B cell (primary cell): ENCODE results near the gene TK2. TPM values are rescaled to one million over a fixed set of nuclear protein-coding genes. Genes with fewer than 3 reads are reported as not detected.

Experiments used
- ATAC-seq: fragments of 200-7000 bp; cut with Tn5 transposase; one replicate; pipeline ENCODE4 v1.10.0; 2021; ENCODE audit warnings: low read depth, mild to moderate bottlenecking, moderate number of reproducible peaks, moderate library complexity
- CTCF ChIA-PET: fragments of 350-600 bp; sonication (Branson Sonifier 250); formaldehyde crosslinking; loops from one replicate; lab custom pipeline; 2021; ENCODE audit warnings: antibody characterized with exemption, inconsistent platforms; lab: Charles Lee
- POLR2A ChIA-PET: fragments of 350-600 bp; sonication (Branson Sonifier 250); formaldehyde crosslinking; loops from one replicate; lab custom pipeline; 2021; ENCODE audit warnings: antibody characterized with exemption; lab: Charles Lee
- DNase-seq: peaks from one replicate; pipeline ENCODE4 v3.0.0; 2013
- H2AFZ ChIP-seq: 2 replicates; pipeline ENCODE4 v1.6.1; 2012; ENCODE audit warnings: mild to moderate bottlenecking, low read depth, low read length; ENCODE audit not compliant: insufficient read depth, poor library complexity, severe bottlenecking
- H3K27ac ChIP-seq, 2 donors: 1 replicate in 1 of 2; 2 replicates in 1 of 2; pipeline ENCODE4 v1.5.1; 2012 to 2013; ENCODE audit warnings: low read length in 2 of 2, mild to moderate bottlenecking in 2 of 2, moderate library complexity in 1 of 2
- H3K27me3 ChIP-seq, 4 experiments: fragments of 200-600 bp in 1 of 4; sonication (generic) in 1 of 4; replicated peaks in 1 of 4; 1 replicate in 2 of 4; 2 replicates in 2 of 4; pipeline versions ENCODE4 v1.6.1 to v1.7.0; 2013 to 2016; ENCODE audit warnings: low read length in 3 of 4, mild to moderate bottlenecking in 2 of 4, mixed read lengths in 1 of 4, moderate library complexity in 1 of 4; ENCODE audit not compliant: insufficient read depth in 4 of 4, control insufficient read depth in 3 of 4; ENCODE audit errors: control extremely low read depth in 1 of 4
- H3K36me3 ChIP-seq, 2 experiments: replicated peaks in 1 of 2; 1 replicate in 1 of 2; 2 replicates in 1 of 2; pipeline versions ENCODE4 v1.6.1 to v1.7.1; 2013; ENCODE audit warnings: low read length in 1 of 2; ENCODE audit not compliant: insufficient read depth in 2 of 2, control insufficient read depth in 1 of 2; ENCODE audit errors: control extremely low read depth in 1 of 2, extremely low read depth in 1 of 2
- H3K4me1 ChIP-seq, 2 donors: fragments of 200-600 bp in 1 of 2; sonication (generic) in 1 of 2; 1 replicate in 1 of 2; 2 replicates in 1 of 2; pipeline versions ENCODE4 v1.5.1 to v1.6.1; 2013 to 2017; ENCODE audit warnings: low read length in 2 of 2; ENCODE audit not compliant: control insufficient read depth in 2 of 2, insufficient read depth in 2 of 2
- H3K4me2 ChIP-seq: replicated peaks from 2 replicates; pipeline ENCODE3; 2012; ENCODE audit warnings: mild to moderate bottlenecking, low read depth, low read length; ENCODE audit not compliant: poor library complexity, severe bottlenecking
- H3K4me3 ChIP-seq, 5 experiments: fragments of 200-600 bp in 1 of 5; sonication (generic) in 1 of 5; 1 replicate in 3 of 5; 2 replicates in 2 of 5; pipeline versions ENCODE4 v1.5.1 to v1.7.0; 2011 to 2016; ENCODE audit warnings: low read length in 4 of 5, mild to moderate bottlenecking in 4 of 5, low read depth in 2 of 5, control low read depth in 1 of 5, moderate library complexity in 1 of 5; ENCODE audit not compliant: insufficient read depth in 1 of 5; ENCODE audit errors: control extremely low read depth in 1 of 5, extremely low read depth in 1 of 5
- H3K79me2 ChIP-seq: fragments of 200-600 bp; sonication (generic); one replicate; pipeline ENCODE4 v1.6.0; 2016; ENCODE audit warnings: low read length; ENCODE audit not compliant: control insufficient read depth, insufficient read depth
- H3K9ac ChIP-seq: fragments of 200-600 bp; sonication (generic); 2 replicates; pipeline ENCODE4 v1.6.1; 2017; ENCODE audit warnings: mild to moderate bottlenecking, low read length, moderate library complexity
- H3K9me3 ChIP-seq, 3 donors: one replicate each; pipeline versions ENCODE4 v1.6.1 to v1.7.1; 2013; ENCODE audit warnings: low read length in 2 of 3; ENCODE audit not compliant: control insufficient read depth in 2 of 3, insufficient read depth in 1 of 3; ENCODE audit errors: control extremely low read depth in 1 of 3
- H4K20me1 ChIP-seq: 2 replicates; pipeline ENCODE4 v1.6.0; 2012; ENCODE audit warnings: mild to moderate bottlenecking, low read length; ENCODE audit not compliant: insufficient read depth, control insufficient read depth, poor library complexity, severe bottlenecking
- H3K27ac Mint-ChIP-seq: one replicate; pipeline ENCODE4 v1.8.0; 2021; ENCODE audit warnings: mixed read lengths
- H3K27me3 Mint-ChIP-seq: one replicate; pipeline ENCODE4 v1.8.0; 2021; ENCODE audit warnings: mixed read lengths
- H3K4me1 Mint-ChIP-seq: one replicate; pipeline ENCODE4 v1.8.0; 2021; ENCODE audit warnings: mixed read lengths
- H3K4me3 Mint-ChIP-seq: one replicate; pipeline ENCODE4 v1.8.0; 2021; ENCODE audit warnings: mixed read lengths
- H3K9me3 Mint-ChIP-seq: one replicate; pipeline ENCODE4 v1.8.0; 2022; ENCODE audit warnings: mixed read lengths; ENCODE audit not compliant: insufficient read depth
- CTCF ChIP-seq: fragments of 200-600 bp; IDR thresholded peaks from one replicate; pipeline ENCODE4 v1.8.0; 2022; ENCODE audit warnings: antibody characterized with exemption, mild to moderate bottlenecking
- EZH2 ChIP-seq: IDR thresholded peaks from 2 replicates; pipeline ENCODE4 v1.6.1; 2012; ENCODE audit warnings: borderline replicate concordance, low read depth, mild to moderate bottlenecking, moderate library complexity, low read length; ENCODE audit not compliant: insufficient read depth, poor library complexity, severe bottlenecking
- WGBS: methylation state at CpG from one replicate; pipeline ENCODE4 v1.1.5; 2013; ENCODE audit warnings: missing lambda C conversion rate; ENCODE audit not compliant: insufficient coverage; 5-methylcytosine and 5-hydroxymethylcytosine counted together
- intact Hi-C: fragments of 100-400 bp; cut with micrococcal nuclease; formaldehyde crosslinking; loops from one replicate; pipeline ENCODE4 v1.10.0; 2022
- polyA plus RNA-seq: library from polyadenylated mRNA; depleted of rRNA; stranded (reverse); fragments of >200 nt; gene quantifications from 2 replicates; pipeline ENCODE4 v1.2.3, GENCODE V29; 2012
- total RNA-seq, 2 donors: library from RNA; stranded (reverse); fragments of 120-200 nt in 1 of 2; gene quantifications; 1 replicate in 1 of 2; 2 replicates in 1 of 2; pipeline versions ENCODE4 v1.2.3 to v1.2.4, GENCODE V29; 2013 to 2022

TK2 gene
- total and polyA plus RNA-seq, 2 donors (not counting 1 experiment from before 2014, with no cell fraction given), result 2.9 to 9.7 TPM

GRCh38 chr16:66474750-66475199 lies 75.1 kb downstream of the TK2 start:
- Mint-ChIP-seq H3K4me3 (no peak overlapping the region), H3K27me3 (peaks cover 22% of the 10 kb centered on the region), H3K27ac (peak overlapping the region; percentile 21), H3K9me3 (no peaks in the 10 kb centered on the region), H3K4me1 (peaks cover 19% of the 10 kb centered on the region)
- no peaks in the 10 kb centered on the region for H3K79me2 ChIP-seq
- H3K36me3 ChIP-seq, result no peaks in the 10 kb centered on the region
- H3K4me2 ChIP-seq, result peak overlapping the region; percentile 26
- 0% methylated on average over 3 of the region's 4 CpGs for WGBS
- no peak overlapping the region for H3K4me3 ChIP-seq
- H3K27me3 ChIP-seq, result peaks cover 0 to 10% (median 6%) of the 10 kb centered on the region in 4 experiments
- no peak overlapping the region for H2AFZ ChIP-seq
- CTCF ChIA-PET, result interaction anchor here (1.0 to 10.5 kb wide), 8 partner anchors 8 to 394 kb away, joined by 3 to 91 read pairs (median 3); no protein-coding TSS in a partner anchor
- POLR2A ChIA-PET, result interaction anchor here (0.9 kb wide), 1 partner anchor 404 kb away, joined by 6 read pairs; no protein-coding TSS in a partner anchor
- ATAC-seq (peak; percentile 85), DNase-seq (peak; percentile 84)
- H3K9me3 ChIP-seq, result no peaks in the 10 kb centered on the region
- no peak overlapping the region for H3K9ac ChIP-seq
- TF ChIP-seq EZH2 (no peak), CTCF (peak; percentile 20)
- no peaks in the 10 kb centered on the region for H4K20me1 ChIP-seq
- intact Hi-C loops, result no loop called here
- H3K27ac ChIP-seq, result no peak overlapping the region
- H3K4me1 ChIP-seq, result peaks cover 16 to 21% of the 10 kb centered on the region in 2 donors
